Ishikawa (cell line): ENCODE results near the gene SSR2.

ENCODE experiments used
- CEBPB ChIP-seq: IDR thresholded peaks from 2 replicates; pipeline ENCODE4 v1.6.1; 2012
- CREB1 ChIP-seq: IDR thresholded peaks from 2 replicates; pipeline ENCODE4 v1.6.1; 2012; ENCODE audit warnings: low read depth
- EGR1 ChIP-seq: IDR thresholded peaks from 2 replicates; pipeline ENCODE4 v1.6.1; 2012
- EP300 ChIP-seq: IDR thresholded peaks from 2 replicates; pipeline ENCODE4 v1.6.1; 2012; ENCODE audit warnings: borderline replicate concordance
- FOXM1 ChIP-seq: IDR thresholded peaks from 2 replicates; pipeline ENCODE4 v1.6.1; 2012; ENCODE audit warnings: low read depth, borderline replicate concordance
- MAX ChIP-seq: IDR thresholded peaks from 2 replicates; pipeline ENCODE4 v1.6.1; 2012
- NFIC ChIP-seq: IDR thresholded peaks from 2 replicates; pipeline ENCODE4 v1.6.1; 2012
- TAF1 ChIP-seq: IDR thresholded peaks from 2 replicates; pipeline ENCODE4 v1.6.1; 2012; ENCODE audit warnings: low read depth, mild to moderate bottlenecking
- TEAD4 ChIP-seq: IDR thresholded peaks from 2 replicates; pipeline ENCODE4 v1.6.1; 2012
- YY1 ChIP-seq: IDR thresholded peaks from 2 replicates; pipeline ENCODE4 v1.6.1; 2012; ENCODE audit warnings: low read depth
- TF ChIP-seq, protein P1 (sequence below): IDR thresholded peaks from 2 replicates; pipeline ENCODE4 v1.6.1; 2012
- TF ChIP-seq, protein P2 (sequence below): IDR thresholded peaks from 2 replicates; pipeline ENCODE4 v1.6.1; 2012; ENCODE audit warnings: low read depth, mild to moderate bottlenecking

- TF ChIP-seq CEBPB (no peak), YY1 (no peak), TEAD4 (no peak), CREB1 (no peak), MAX (no peak), TAF1 (no peak), EP300 (no peak), FOXM1 (no peak), NFIC (no peak), EGR1 (no peak)
- TF ChIP-seq, protein P1, sequence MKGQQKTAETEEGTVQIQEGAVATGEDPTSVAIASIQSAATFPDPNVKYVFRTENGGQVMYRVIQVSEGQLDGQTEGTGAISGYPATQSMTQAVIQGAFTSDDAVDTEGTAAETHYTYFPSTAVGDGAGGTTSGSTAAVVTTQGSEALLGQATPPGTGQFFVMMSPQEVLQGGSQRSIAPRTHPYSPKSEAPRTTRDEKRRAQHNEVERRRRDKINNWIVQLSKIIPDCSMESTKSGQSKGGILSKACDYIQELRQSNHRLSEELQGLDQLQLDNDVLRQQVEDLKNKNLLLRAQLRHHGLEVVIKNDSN, result no peak
- TF ChIP-seq, protein P2, sequence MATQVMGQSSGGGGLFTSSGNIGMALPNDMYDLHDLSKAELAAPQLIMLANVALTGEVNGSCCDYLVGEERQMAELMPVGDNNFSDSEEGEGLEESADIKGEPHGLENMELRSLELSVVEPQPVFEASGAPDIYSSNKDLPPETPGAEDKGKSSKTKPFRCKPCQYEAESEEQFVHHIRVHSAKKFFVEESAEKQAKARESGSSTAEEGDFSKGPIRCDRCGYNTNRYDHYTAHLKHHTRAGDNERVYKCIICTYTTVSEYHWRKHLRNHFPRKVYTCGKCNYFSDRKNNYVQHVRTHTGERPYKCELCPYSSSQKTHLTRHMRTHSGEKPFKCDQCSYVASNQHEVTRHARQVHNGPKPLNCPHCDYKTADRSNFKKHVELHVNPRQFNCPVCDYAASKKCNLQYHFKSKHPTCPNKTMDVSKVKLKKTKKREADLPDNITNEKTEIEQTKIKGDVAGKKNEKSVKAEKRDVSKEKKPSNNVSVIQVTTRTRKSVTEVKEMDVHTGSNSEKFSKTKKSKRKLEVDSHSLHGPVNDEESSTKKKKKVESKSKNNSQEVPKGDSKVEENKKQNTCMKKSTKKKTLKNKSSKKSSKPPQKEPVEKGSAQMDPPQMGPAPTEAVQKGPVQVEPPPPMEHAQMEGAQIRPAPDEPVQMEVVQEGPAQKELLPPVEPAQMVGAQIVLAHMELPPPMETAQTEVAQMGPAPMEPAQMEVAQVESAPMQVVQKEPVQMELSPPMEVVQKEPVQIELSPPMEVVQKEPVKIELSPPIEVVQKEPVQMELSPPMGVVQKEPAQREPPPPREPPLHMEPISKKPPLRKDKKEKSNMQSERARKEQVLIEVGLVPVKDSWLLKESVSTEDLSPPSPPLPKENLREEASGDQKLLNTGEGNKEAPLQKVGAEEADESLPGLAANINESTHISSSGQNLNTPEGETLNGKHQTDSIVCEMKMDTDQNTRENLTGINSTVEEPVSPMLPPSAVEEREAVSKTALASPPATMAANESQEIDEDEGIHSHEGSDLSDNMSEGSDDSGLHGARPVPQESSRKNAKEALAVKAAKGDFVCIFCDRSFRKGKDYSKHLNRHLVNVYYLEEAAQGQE, result no peak
These were observed 45.1 kb upstream of the SSR2 start for GRCh38 chr1:156065871-156066270.
